Suprapubic skin (tissue), 4 donors: ENCODE results near the gene BORA. TPM values are rescaled to one million over a fixed set of nuclear protein-coding genes. Genes with fewer than 3 reads are reported as not detected.
"Not testable (repeated sequence)": the region's sequence is repeated elsewhere in the genome, so short reads cannot be mapped to it uniquely, and the experiment has no call there.

Experiments used
- DNase-seq, 2 donors: peaks; one replicate each; pipeline ENCODE4 v3.0.0-alpha.2; 2019; ENCODE audit warnings: low spot score in 2 of 2
- H3K27ac ChIP-seq: fragments of 200-600 bp; sonication (generic); one replicate; pipeline ENCODE4 v1.5.1; 2019
- H3K27me3 ChIP-seq: fragments of 200-600 bp; sonication (generic); one replicate; pipeline ENCODE4 v1.5.1; 2019
- H3K36me3 ChIP-seq: fragments of 200-600 bp; sonication (generic); one replicate; pipeline ENCODE4 v1.5.1; 2019
- H3K4me1 ChIP-seq: fragments of 200-600 bp; sonication (generic); one replicate; pipeline ENCODE4 v1.5.1; 2019
- H3K4me3 ChIP-seq: fragments of 200-600 bp; sonication (generic); one replicate; pipeline ENCODE4 v1.5.1; 2019; ENCODE audit warnings: mild to moderate bottlenecking
- H3K9me3 ChIP-seq: fragments of 200-600 bp; sonication (generic); one replicate; pipeline ENCODE4 v1.5.1; 2019
- EP300 ChIP-seq: sonication (generic); formaldehyde crosslinking; IDR thresholded peaks from one replicate; pipeline ENCODE4 v1.6.1; 2017; ENCODE audit warnings: antibody characterized with exemption
- POLR2A ChIP-seq, 2 donors: fragments of 450-650 bp; IDR thresholded peaks; one replicate each; pipeline ENCODE4 v1.6.1; 2017; ENCODE audit warnings: antibody characterized with exemption in 2 of 2, mild to moderate bottlenecking in 2 of 2, moderate library complexity in 2 of 2
- POLR2AphosphoS5 ChIP-seq, 3 donors: sonication (generic); formaldehyde crosslinking; IDR thresholded peaks; one replicate each; pipeline ENCODE4 v1.6.1; 2017; ENCODE audit warnings: antibody characterized with exemption in 3 of 3
- WGBS: methylation state at CpG from one replicate; pipeline ENCODE4 v1.1.5; 2018; 5-methylcytosine and 5-hydroxymethylcytosine counted together
- total RNA-seq, 4 donors: library from RNA; depleted of rRNA; stranded (reverse); fragments of >200 nt; gene quantifications; one replicate each; pipeline ENCODE4 v1.1.0, GENCODE V29; 2016
- TF ChIP-seq, protein P1 (sequence below), 2 donors: fragments of 200-600 bp in 1 of 2; fragments of 450-650 bp in 1 of 2; sonication (generic) in 1 of 2; IDR thresholded peaks; one replicate each; pipeline ENCODE4 v1.5.1; 2016 to 2019; ENCODE audit warnings: antibody characterized with exemption in 2 of 2, mild to moderate bottlenecking in 1 of 2, moderate library complexity in 1 of 2

BORA gene
- total RNA-seq, 4 donors from 2014 or later = 2.7 to 8.3 (median 4.9) TPM

DNA sequence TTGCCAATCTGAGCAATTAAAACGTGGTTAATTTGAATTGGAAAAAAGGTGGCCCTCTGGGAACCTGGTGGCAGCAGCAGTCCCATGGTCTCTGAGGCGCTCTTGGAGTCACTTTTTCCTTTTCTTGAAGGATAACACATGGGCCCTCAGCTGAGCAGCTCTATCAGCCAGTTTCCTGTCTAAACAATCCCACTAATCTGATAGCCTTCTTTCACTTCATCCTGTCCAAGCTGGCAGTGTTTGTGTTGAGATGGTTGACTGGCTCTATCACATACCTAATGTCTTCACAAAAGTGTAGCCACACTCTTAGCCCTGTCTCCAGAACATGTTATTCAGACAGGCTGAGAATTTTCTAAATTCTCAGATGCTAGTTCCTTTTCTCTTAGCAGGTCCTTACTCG is 10.9 kb upstream of the BORA start:
- H3K36me3 ChIP-seq = peaks cover 44% of the 10 kb centered on the region

DNA sequence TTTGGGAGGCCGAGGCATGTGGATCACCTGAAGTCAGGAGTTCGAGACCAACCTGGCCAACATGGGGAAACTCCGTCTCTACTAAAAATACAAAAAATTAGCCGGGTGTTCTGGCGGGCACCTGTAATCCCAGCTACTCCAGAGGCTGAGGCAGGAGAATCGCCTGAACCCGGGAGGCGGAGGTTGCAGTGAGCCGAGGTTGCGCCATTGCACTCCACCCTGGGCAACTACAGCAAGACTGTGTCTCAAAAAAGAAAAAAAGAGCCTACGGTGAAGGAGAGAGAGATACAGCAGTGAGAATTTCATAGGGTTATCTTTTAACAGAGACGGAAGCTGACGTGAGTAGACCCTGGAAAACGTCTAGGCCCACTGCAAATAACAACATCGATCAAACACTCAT is 1.5 kb upstream of the BORA start:
- peaks cover 32% of the 10 kb centered on the region for H3K4me1 ChIP-seq
- DNase-seq, H3K9me3 ChIP-seq, H3K36me3 ChIP-seq, H3K27me3 ChIP-seq, H3K27ac ChIP-seq: not testable (repeated sequence)
- peak overlapping the region; percentile 75 for H3K4me3 ChIP-seq
- 89% methylated on average over 15 of the region's 15 CpGs for WGBS

More for the DNA sequence above, 10.9 kb upstream of the BORA start:
- 53% methylated on average over 3 of the region's 3 CpGs for WGBS
- TF ChIP-seq, protein P1, sequence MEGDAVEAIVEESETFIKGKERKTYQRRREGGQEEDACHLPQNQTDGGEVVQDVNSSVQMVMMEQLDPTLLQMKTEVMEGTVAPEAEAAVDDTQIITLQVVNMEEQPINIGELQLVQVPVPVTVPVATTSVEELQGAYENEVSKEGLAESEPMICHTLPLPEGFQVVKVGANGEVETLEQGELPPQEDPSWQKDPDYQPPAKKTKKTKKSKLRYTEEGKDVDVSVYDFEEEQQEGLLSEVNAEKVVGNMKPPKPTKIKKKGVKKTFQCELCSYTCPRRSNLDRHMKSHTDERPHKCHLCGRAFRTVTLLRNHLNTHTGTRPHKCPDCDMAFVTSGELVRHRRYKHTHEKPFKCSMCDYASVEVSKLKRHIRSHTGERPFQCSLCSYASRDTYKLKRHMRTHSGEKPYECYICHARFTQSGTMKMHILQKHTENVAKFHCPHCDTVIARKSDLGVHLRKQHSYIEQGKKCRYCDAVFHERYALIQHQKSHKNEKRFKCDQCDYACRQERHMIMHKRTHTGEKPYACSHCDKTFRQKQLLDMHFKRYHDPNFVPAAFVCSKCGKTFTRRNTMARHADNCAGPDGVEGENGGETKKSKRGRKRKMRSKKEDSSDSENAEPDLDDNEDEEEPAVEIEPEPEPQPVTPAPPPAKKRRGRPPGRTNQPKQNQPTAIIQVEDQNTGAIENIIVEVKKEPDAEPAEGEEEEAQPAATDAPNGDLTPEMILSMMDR (IDR thresholded peaks at IDR 0.05) = no peak
- no peak for TF ChIP-seq POLR2A (IDR thresholded peaks at IDR 0.05)
- no peak for TF ChIP-seq EP300
- TF ChIP-seq POLR2AphosphoS5 (IDR thresholded peaks at IDR 0.05) = no peak
- Histone ChIP-seq H3K4me1 (no peaks in the 10 kb centered on the region), H3K4me3 (no peak overlapping the region), H3K9me3 (no peaks in the 10 kb centered on the region), H3K27me3 (no peaks in the 10 kb centered on the region), H3K27ac (no peak overlapping the region)
- DNase-seq = no peak

DNA sequence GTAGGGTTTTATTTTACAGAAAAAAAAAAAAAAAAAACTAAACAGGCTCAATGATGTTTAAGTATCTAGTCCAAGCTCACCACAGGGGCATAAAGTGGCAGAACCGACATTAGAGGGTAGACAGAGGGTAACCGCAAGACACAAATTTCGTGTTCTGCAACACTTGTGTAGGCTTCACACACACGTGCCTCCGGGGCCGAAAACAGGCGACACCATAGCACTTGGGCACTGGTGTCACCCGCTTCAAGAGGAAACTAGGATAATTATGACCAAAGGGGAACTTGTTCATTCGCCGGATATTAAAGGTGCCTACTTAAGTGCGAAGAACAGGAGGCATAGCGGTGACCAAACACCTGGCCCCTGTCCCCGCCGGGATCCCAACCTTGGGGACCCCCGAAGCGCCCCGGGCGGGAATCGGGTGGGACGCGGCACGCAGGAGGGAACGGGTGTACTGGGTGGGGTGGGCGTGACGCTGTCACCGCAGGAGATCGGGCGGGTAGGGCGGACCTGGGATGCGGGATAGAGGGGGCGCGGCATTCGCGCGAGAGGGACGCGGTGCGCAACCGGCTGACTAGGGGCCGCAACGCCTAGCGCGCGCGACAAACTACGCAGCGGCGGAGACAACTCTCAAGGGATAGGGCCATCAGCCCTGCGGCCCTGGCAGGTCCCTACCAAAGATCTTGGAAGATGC is 852 bp upstream of the BORA start:
- no peaks in the 10 kb centered on the region for H3K9me3 ChIP-seq
- peak overlapping the region; percentile 75 for H3K4me3 ChIP-seq
- no peaks in the 10 kb centered on the region for H3K27me3 ChIP-seq
- H3K36me3 ChIP-seq = no peaks in the 10 kb centered on the region
- TF ChIP-seq POLR2A (IDR thresholded peaks at IDR 0.05) (no peak), POLR2AphosphoS5 (IDR thresholded peaks at IDR 0.05) (no peak), EP300 (no peak)
- TF ChIP-seq, protein P1 (IDR thresholded peaks at IDR 0.05) = no peak
- peaks cover 32% of the 10 kb centered on the region for H3K4me1 ChIP-seq
- WGBS = 3% methylated on average over 45 of the region's 49 CpGs
- peak; percentile 77 to 83 for DNase-seq
- peak overlapping the region; percentile 49 for H3K27ac ChIP-seq

- 1% methylated on average over 3 of the region's 3 CpGs for WGBS
- Histone ChIP-seq H3K9me3 (no peaks in the 10 kb centered on the region), H3K4me1 (peaks cover 32% of the 10 kb centered on the region), H3K27ac (peak overlapping the region; percentile 17), H3K36me3 (peaks cover 4% of the 10 kb centered on the region), H3K27me3 (no peaks in the 10 kb centered on the region), H3K4me3 (peak overlapping the region; percentile 75)
- no peak for DNase-seq
- no peak for TF ChIP-seq EP300
- TF ChIP-seq, protein P1 (IDR thresholded peaks at IDR 0.05) = no peak
- TF ChIP-seq POLR2AphosphoS5 (IDR thresholded peaks at IDR 0.05) = no peak
- no peak for TF ChIP-seq POLR2A (IDR thresholded peaks at IDR 0.05)
These were observed 525 bp downstream of the BORA start for GRCh38 chr13:72728290-72728605.

DNA sequence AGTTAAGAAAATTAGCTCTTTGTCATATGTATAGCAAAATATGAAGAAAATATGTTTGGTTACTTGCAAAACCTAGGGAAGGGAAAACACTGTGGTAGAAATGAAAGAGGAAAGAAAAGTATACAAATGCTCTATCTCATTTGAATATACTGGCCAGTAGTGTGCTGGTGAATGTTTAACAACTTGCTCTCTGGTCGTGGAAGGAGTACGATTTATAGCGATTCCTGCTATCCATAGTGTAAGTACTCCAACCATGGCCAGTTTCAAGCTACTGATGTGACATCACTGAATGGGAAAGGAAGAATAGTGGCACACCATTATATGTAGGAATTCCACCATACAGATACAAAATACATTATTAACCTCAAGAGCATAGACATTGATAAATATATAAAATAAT is 9.3 kb downstream of the BORA start:
- TF ChIP-seq, protein P1 (IDR thresholded peaks at IDR 0.05) = no peak
- TF ChIP-seq POLR2A (IDR thresholded peaks at IDR 0.05) (no peak), EP300 (no peak), POLR2AphosphoS5 (IDR thresholded peaks at IDR 0.05) (no peak)
- peaks cover 23% of the 10 kb centered on the region for H3K36me3 ChIP-seq
- DNase-seq = no peak
- whole genome bisulfite sequencing = 80% methylated on average over 3 of the region's 3 CpGs
- H3K27me3 ChIP-seq = no peaks in the 10 kb centered on the region
- no peaks in the 10 kb centered on the region for H3K9me3 ChIP-seq
- H3K4me1 ChIP-seq = no peaks in the 10 kb centered on the region
- no peak overlapping the region for H3K27ac ChIP-seq
- H3K4me3 ChIP-seq = no peak overlapping the region

DNA sequence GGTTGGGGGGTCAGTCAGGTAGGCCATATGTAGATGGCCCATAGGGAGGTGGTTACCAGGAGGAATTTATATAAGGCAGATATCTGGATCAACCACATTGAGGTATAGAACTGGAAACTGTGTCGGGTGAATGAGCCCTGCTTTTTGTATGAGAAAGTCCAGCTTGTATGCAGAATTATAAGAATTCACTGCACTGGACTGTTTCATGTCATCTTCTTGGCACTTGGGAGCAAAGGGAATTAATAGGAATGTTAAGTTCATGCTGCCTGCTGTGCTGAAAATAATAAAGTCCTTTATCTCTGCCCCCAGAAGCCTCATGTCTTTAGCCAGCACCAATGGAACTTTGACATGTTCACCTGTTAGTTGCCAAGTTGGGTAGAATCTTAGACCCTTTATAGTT is 12.3 kb downstream of the BORA start:
- 100% methylated on average over 1 of the region's 1 CpG for WGBS
- Histone ChIP-seq H3K4me3 (no peak overlapping the region), H3K27me3 (no peaks in the 10 kb centered on the region)

More for the DNA sequence above, 12.3 kb downstream of the BORA start:
- H3K27ac ChIP-seq = no peak overlapping the region
- DNase-seq = no peak
- TF ChIP-seq POLR2A (IDR thresholded peaks at IDR 0.05) (no peak), EP300 (no peak), POLR2AphosphoS5 (IDR thresholded peaks at IDR 0.05) (no peak)
- TF ChIP-seq, protein P1 (IDR thresholded peaks at IDR 0.05) = no peak
- peaks cover 28% of the 10 kb centered on the region for H3K36me3 ChIP-seq
- no peaks in the 10 kb centered on the region for H3K9me3 ChIP-seq
- no peaks in the 10 kb centered on the region for H3K4me1 ChIP-seq
